ENCODE results near the gene CEP128.

Gene CEP128

DNA sequence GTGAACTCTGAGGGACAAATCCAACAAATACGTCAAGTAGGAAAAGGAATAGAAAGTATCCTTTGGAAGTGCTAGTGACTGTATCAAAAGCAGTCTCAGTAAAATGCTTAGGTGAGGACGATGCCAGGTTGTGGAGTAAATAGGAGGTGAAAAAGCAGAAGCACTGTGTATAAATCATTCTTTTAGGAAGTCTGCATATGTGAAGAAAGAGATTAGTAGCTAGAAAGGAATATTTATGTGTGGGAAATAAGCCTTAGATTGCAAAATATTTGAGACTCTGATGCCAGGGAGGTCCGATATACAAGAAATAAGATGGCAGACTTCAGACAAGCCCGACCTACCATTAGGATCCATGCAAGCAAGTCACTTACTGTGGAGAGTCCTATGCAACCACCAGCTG is 7.9 kb downstream of the CEP128 start:
- no peak for TF ChIP-seq GATA3 (IDR thresholded peaks at IDR 0.05; ENCODE audit: low read depth, low read length)
- no peak for TF ChIP-seq GATA2 (IDR thresholded peaks at IDR 0.05; ENCODE audit: low read depth, low read length)

DNA sequence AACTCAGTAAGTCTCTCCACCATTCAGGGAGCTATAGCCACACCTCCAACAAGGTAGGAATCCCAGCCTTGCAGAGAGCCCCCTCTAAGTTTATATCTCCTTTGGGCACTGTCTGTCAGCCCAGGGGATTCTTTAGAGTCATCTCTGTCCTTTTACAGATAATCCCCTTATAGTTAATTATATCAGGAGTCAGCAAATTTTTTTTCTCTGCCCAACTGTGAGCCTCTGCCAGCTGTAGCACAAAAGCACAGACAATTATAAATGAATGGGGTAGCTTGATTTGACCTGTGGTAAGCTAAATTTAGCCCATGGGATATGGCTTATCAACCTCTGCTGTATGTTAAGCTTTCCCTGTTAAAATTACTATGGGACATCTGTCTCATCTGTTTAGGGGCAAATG is 8.3 kb downstream of the CEP128 start:
- TF ChIP-seq GATA3 (IDR thresholded peaks at IDR 0.05; ENCODE audit: low read depth, low read length) (no peak), GATA2 (IDR thresholded peaks at IDR 0.05; ENCODE audit: low read depth, low read length) (no peak)

- TF ChIP-seq GATA3 (IDR thresholded peaks at IDR 0.05; ENCODE audit: low read depth, low read length) (no peak), GATA2 (IDR thresholded peaks at IDR 0.05; ENCODE audit: low read depth, low read length) (no peak)
Measured at GRCh38 chr14:80930836-80931389, 10.6 kb downstream of the CEP128 start.

GRCh38 chr14:80930095-80930494 is 11.4 kb downstream of the CEP128 start:
- TF ChIP-seq GATA3 (IDR thresholded peaks at IDR 0.05; ENCODE audit: low read depth, low read length), result no peak
- no peak for TF ChIP-seq GATA2 (IDR thresholded peaks at IDR 0.05; ENCODE audit: low read depth, low read length)

DNA sequence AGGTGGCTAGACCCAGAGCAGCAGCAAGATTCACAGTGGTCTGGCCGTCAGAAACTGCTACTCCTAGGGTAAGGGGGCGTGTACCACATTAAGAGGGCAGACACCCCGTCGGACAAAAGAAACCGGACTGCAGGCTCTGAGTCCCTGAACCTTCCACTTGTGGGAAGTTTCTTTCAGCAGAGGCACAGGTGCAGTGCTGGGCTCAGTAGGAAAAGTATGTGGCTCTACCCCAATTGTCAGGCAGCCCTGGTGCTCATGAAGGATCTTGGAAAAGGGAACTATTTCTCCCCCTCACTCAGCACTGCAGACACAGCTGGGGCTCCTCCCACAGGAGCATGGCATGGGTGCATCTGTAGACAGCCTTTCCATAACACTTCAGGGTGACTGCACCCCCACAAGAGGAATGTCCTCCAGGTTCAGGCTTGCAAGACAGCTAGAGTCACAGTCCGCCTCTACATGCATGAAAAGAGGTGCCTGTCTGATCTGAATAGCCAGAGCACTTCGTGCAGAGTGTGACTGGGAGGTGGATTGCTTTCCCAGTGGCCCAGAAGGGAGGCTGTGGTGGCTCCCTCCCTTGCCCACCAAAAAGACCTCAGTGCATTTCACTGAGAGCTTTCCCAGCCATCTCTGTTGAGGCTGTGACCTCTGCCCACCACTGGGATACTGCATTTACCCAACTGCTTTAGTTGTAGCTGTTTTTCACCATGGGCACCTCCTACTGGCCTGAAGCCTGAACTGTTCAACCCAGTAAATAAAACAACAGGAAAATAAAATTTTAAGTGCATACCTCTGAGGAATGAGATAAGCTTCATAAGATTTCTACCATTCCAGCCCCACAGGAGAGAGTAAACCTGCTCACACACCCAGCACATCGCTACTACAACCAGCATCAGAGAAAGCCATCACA is 14.2 kb downstream of the CEP128 start:
- TF ChIP-seq GATA3 (IDR thresholded peaks at IDR 0.05; ENCODE audit: low read depth, low read length) (no peak), GATA2 (IDR thresholded peaks at IDR 0.05; ENCODE audit: low read depth, low read length) (no peak)

GRCh38 chr14:80926397-80927082 is 15.0 kb downstream of the CEP128 start:
- TF ChIP-seq GATA2 (IDR thresholded peaks at IDR 0.05; ENCODE audit: low read depth, low read length) (no peak), GATA3 (IDR thresholded peaks at IDR 0.05; ENCODE audit: low read depth, low read length) (no peak)

GRCh38 chr14:80924365-80925103 is 17.0 kb downstream of the CEP128 start:
- no peak for TF ChIP-seq GATA2 (IDR thresholded peaks at IDR 0.05; ENCODE audit: low read depth, low read length)
- TF ChIP-seq GATA3 (IDR thresholded peaks at IDR 0.05; ENCODE audit: low read depth, low read length), result no peak

DNA sequence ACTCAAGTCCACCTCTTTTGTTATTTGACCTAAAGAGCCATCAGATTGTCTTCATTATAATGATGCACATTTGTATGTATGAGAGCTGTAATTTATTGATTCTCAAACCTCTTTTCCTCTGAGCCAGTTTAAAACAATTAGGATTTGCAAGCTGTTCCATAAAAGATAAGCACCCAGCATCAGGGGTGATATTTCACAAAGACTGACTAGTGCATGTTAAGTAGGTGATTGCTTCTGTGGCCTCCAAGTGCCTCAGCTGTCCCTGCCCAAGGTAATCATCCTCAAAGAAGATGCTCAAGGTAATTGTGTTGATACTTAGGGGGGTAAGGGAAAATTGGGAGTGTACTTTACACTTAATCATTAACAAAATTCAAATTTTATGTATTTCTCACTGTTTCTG is 18.2 kb downstream of the CEP128 start:
- no peak for TF ChIP-seq GATA3 (IDR thresholded peaks at IDR 0.05; ENCODE audit: low read depth, low read length)
- TF ChIP-seq GATA2 (IDR thresholded peaks at IDR 0.05; ENCODE audit: low read depth, low read length), result no peak

DNA sequence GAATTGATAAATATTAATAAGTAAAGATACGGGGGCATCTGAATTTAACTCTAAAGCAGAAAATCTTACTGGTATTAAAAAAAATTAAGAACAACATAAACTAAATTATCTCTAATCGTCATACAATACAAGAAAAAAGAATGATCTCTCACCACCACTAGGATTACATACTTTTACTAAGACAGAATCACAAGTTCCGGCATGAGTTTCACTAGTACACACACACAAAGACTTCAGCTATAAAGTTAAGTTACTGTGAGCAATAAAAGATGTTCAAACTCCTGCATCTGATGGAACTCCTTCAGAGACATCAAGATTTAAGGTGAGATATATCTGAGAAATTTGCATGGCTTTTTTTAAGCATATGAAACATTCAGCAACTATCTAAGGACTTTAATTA is 21.9 kb downstream of the CEP128 start:
- TF ChIP-seq GATA2 (IDR thresholded peaks at IDR 0.05; ENCODE audit: low read depth, low read length), result no peak
- no peak for TF ChIP-seq GATA3 (IDR thresholded peaks at IDR 0.05; ENCODE audit: low read depth, low read length)

- TF ChIP-seq GATA3 (IDR thresholded peaks at IDR 0.05; ENCODE audit: low read depth, low read length) (no peak), GATA2 (IDR thresholded peaks at IDR 0.05; ENCODE audit: low read depth, low read length) (no peak)
Measured at GRCh38 chr14:80906946-80907345, 34.6 kb downstream of the CEP128 start.

GRCh38 chr14:80906336-80906735 is 35.2 kb downstream of the CEP128 start:
- TF ChIP-seq GATA2 (IDR thresholded peaks at IDR 0.05; ENCODE audit: low read depth, low read length) (no peak), GATA3 (IDR thresholded peaks at IDR 0.05; ENCODE audit: low read depth, low read length) (no peak)

DNA sequence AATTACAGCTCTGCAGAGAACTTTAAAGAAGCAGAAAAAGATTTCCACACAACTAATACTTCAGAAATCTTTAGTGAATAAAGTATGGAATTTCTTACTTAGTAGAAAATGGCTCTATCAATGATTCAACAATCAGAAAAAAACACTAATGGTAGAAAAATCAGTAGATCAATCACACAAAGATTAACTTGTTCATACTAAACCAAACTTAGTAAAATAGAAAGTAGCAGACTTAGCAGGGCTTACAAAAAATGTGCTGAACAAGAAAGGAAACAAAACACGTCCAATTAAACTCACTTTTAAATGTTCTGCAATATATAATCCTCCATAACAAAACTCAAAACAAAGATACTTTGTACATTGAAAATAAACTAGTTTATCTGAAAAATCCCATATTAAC is 38.9 kb downstream of the CEP128 start:
- TF ChIP-seq GATA2 (IDR thresholded peaks at IDR 0.05; ENCODE audit: low read depth, low read length), result no peak
- no peak for TF ChIP-seq GATA3 (IDR thresholded peaks at IDR 0.05; ENCODE audit: low read depth, low read length)

- no peak for TF ChIP-seq GATA2 (IDR thresholded peaks at IDR 0.05; ENCODE audit: low read depth, low read length)
- no peak for TF ChIP-seq GATA3 (IDR thresholded peaks at IDR 0.05; ENCODE audit: low read depth, low read length)
Measured at GRCh38 chr14:80901822-80902221, 39.7 kb downstream of the CEP128 start.

- no peak for TF ChIP-seq GATA2 (IDR thresholded peaks at IDR 0.05; ENCODE audit: low read depth, low read length)
- no peak for TF ChIP-seq GATA3 (IDR thresholded peaks at IDR 0.05; ENCODE audit: low read depth, low read length)
Measured at GRCh38 chr14:80901260-80901659, 40.3 kb downstream of the CEP128 start.

Measured in SH-SY5Y (cell line).